HG03469 (cell line): ENCODE measurements around the gene DGCR8.

Experiments used
- ATAC-seq: cut with Tn5 transposase; IDR thresholded peaks from one replicate; pipeline ENCODE4 v1.9.1; 2021; ENCODE audit warnings: mild to moderate bottlenecking, moderate library complexity, moderate number of reproducible peaks; ENCODE audit not compliant: unreplicated experiment

DGCR8 gene

GRCh38 chr22:20089226-20089976, 9.4 kb downstream of the DGCR8 start:
- no peak for ATAC-seq

GRCh38 chr22:20089977-20090729, 10.1 kb downstream of the DGCR8 start:
- no peak for ATAC-seq

GRCh38 chr22:20090730-20091240, 10.7 kb downstream of the DGCR8 start:
- no peak for ATAC-seq

GRCh38 chr22:20091690-20092476, 11.8 kb downstream of the DGCR8 start:
- ATAC-seq = no peak

- no peak for ATAC-seq
Observed at GRCh38 chr22:20092477-20092854, 12.4 kb downstream of the DGCR8 start.

- ATAC-seq = no peak
Observed at GRCh38 chr22:20093418-20094196, 13.6 kb downstream of the DGCR8 start.

GRCh38 chr22:20094197-20094807, 14.3 kb downstream of the DGCR8 start:
- no peak for ATAC-seq

GRCh38 chr22:20095521-20095920, 15.5 kb downstream of the DGCR8 start:
- no peak for ATAC-seq

- ATAC-seq = no peak
Observed at GRCh38 chr22:20096574-20097420, 16.8 kb downstream of the DGCR8 start.

GRCh38 chr22:20099099-20099711, 19.2 kb downstream of the DGCR8 start:
- ATAC-seq = no peak

GRCh38 chr22:20101638-20102037, 21.6 kb downstream of the DGCR8 start:
- no peak for ATAC-seq

GRCh38 chr22:20102203-20102780, 22.3 kb downstream of the DGCR8 start:
- no peak for ATAC-seq

GRCh38 chr22:20105456-20106204, 25.6 kb downstream of the DGCR8 start:
- no peak for ATAC-seq

- ATAC-seq = no peak
Observed at GRCh38 chr22:20106205-20106848, 26.3 kb downstream of the DGCR8 start.

- ATAC-seq = no peak
Observed at GRCh38 chr22:20106849-20107237, 26.8 kb downstream of the DGCR8 start.

- no peak for ATAC-seq
Observed at GRCh38 chr22:20107471-20107901, 27.4 kb downstream of the DGCR8 start.
